K562 (cell line): ENCODE results near the gene G2E3. TPM values are rescaled to one million over a fixed set of nuclear protein-coding genes. Genes with fewer than 3 reads are reported as not detected.

Source experiments
- ATAC-seq: fragments of 200-7000 bp; cut with Tn5 transposase; 3 replicates; pipeline ENCODE4 v1.9.1; 2020; ENCODE audit warnings: moderate library complexity
- BruUV-seq: library from RNA; stranded (reverse); fragments of 400-500 nt; replicated peaks from 2 replicates; lab custom pipeline; 2021; lab: Mats Ljungman, UMichigan
- CTCF ChIA-PET: fragments of 300-600 bp; formaldehyde crosslinking; extraction: SDS; loops from one replicate; lab custom pipeline; 2021; ENCODE audit warnings: low intra/inter-chr PET ratio; lab: Yijun Ruan, JAX
- POLR2A ChIA-PET: fragments of 300-600, 350-650 bp; sonication (Branson Sonifier 250); formaldehyde crosslinking; extraction: SDS; loops from one replicate; lab custom pipeline; 2021; ENCODE audit warnings: antibody characterized with exemption, inconsistent platforms; lab: Yijun Ruan, JAX
- DNase-seq, 4 experiments: peaks; one replicate each; pipeline versions ENCODE4 v3.0.0 to v3.0.0-alpha.2; 2011 to 2018; ENCODE audit warnings: low spot score in 3 of 4, mixed read lengths in 3 of 4; ENCODE audit errors: extremely low read depth in 1 of 4
- FAIRE-seq: peaks from 2 replicates; lab custom pipeline; 2011; peaks lifted over from hg19 to GRCh38; lab: Jason Lieb, UNC
- H2AFZ ChIP-seq: 2 replicates; pipeline ENCODE4 v1.6.0; 2011; ENCODE audit warnings: low read depth, low read length, control low read depth, inconsistent platforms
- H3K27ac ChIP-seq: fragments of 200-600 bp; 3 replicates; pipeline ENCODE4 v1.8.0; 2011; ENCODE audit warnings: low read depth, mild to moderate bottlenecking, control low read depth, inconsistent platforms, low read length, moderate library complexity, mixed read lengths; ENCODE audit errors: extremely low read depth
- H3K27me3 ChIP-seq, 2 experiments: fragments of 300-600 bp in 1 of 2; 2 replicates in 1 of 2; 3 replicates in 1 of 2; pipeline versions ENCODE4 v1.6.0 to v1.8.0; 2011; ENCODE audit warnings: inconsistent platforms in 2 of 2, low read length in 2 of 2, mild to moderate bottlenecking in 1 of 2, mixed read lengths in 1 of 2, moderate library complexity in 1 of 2; ENCODE audit not compliant: control insufficient read depth in 2 of 2, insufficient read depth in 2 of 2
- H3K36me3 ChIP-seq: fragments of 300-600 bp; 3 replicates; pipeline ENCODE4 v1.8.0; 2011; ENCODE audit warnings: mild to moderate bottlenecking, low read length, inconsistent platforms; ENCODE audit not compliant: control insufficient read depth, insufficient read depth
- H3K4me1 ChIP-seq, 2 experiments: fragments of 200-600 bp in 1 of 2; replicated peaks in 1 of 2; 2 replicates in 1 of 2; 3 replicates in 1 of 2; pipeline versions ENCODE4 v1.5.1 to v1.8.0; 2011; ENCODE audit warnings: inconsistent platforms in 2 of 2, low read length in 2 of 2, mild to moderate bottlenecking in 1 of 2, mixed read lengths in 1 of 2, moderate library complexity in 1 of 2; ENCODE audit not compliant: control insufficient read depth in 2 of 2, insufficient read depth in 2 of 2
- H3K4me2 ChIP-seq: 2 replicates; pipeline ENCODE4 v1.6.1; 2011; ENCODE audit warnings: low read length, control low read depth, inconsistent platforms, mixed read lengths; ENCODE audit not compliant: insufficient read depth
- H3K4me3 ChIP-seq: fragments of 200-600 bp; sonication (generic), shearing (Covaris generic); 2 replicates; pipeline ENCODE4 v1.5.1; 2016; ENCODE audit warnings: control low read depth, inconsistent platforms
- H3K79me2 ChIP-seq: fragments of 200-600 bp; 3 replicates; pipeline ENCODE4 v1.8.0; 2011; ENCODE audit warnings: low read length, inconsistent platforms; ENCODE audit not compliant: control insufficient read depth, insufficient read depth
- H3K9ac ChIP-seq, 2 experiments: 2 replicates each; pipeline versions ENCODE4 v1.6.0 to v1.6.1; 2011; ENCODE audit warnings: low read depth in 2 of 2, low read length in 2 of 2, control low read depth in 1 of 2, inconsistent platforms in 1 of 2, mild to moderate bottlenecking in 1 of 2, mixed read lengths in 1 of 2; ENCODE audit not compliant: insufficient read depth in 1 of 2
- H3K9me1 ChIP-seq: one replicate; pipeline ENCODE4 v1.6.0; 2011; ENCODE audit warnings: inconsistent platforms, mild to moderate bottlenecking, low read length, moderate library complexity; ENCODE audit not compliant: control insufficient read depth, insufficient read depth
- H3K9me3 ChIP-seq: replicated peaks from 2 replicates; pipeline ENCODE4 v1.5.1; 2011; ENCODE audit warnings: low read depth, low read length, inconsistent platforms; ENCODE audit not compliant: control insufficient read depth, insufficient read depth
- H4K20me1 ChIP-seq: replicated peaks from 2 replicates; pipeline ENCODE4 v1.6.1; 2011; ENCODE audit warnings: low read length, inconsistent platforms, mixed read lengths; ENCODE audit not compliant: control insufficient read depth, insufficient read depth
- CBX5 ChIP-seq: IDR thresholded peaks from 2 replicates; pipeline ENCODE4 v1.6.1; 2014; ENCODE audit warnings: low read depth, borderline replicate concordance
- DACH1 ChIP-seq: fragments of 450-650 bp; IDR thresholded peaks from 2 replicates; pipeline ENCODE4 v1.6.1; 2018; ENCODE audit not compliant: partially characterized antibody
- EHMT2 ChIP-seq: fragments of 450-650 bp; IDR thresholded peaks from 2 replicates; pipeline ENCODE4 v1.6.1; 2018; ENCODE audit warnings: antibody characterized with exemption
- ETV5 ChIP-seq: sonication (generic); formaldehyde crosslinking; IDR thresholded peaks from 2 replicates; pipeline ENCODE4 v1.4.0; 2020; ENCODE audit warnings: low read depth, mild to moderate bottlenecking, missing genetic modification reagents
- JUND ChIP-seq, 2 experiments: IDR thresholded peaks; 2 replicates in 1 of 2; 3 replicates in 1 of 2; pipeline ENCODE4 v1.6.1; 2011; ENCODE audit warnings: borderline replicate concordance in 2 of 2, low read depth in 2 of 2, low read length in 2 of 2, improper control_type of control experiment in 1 of 2, missing biosample characterization in 1 of 2, missing genetic modification characterization in 1 of 2, missing genetic modification reagents in 1 of 2
- MED1 ChIP-seq: sonication (generic); formaldehyde crosslinking; IDR thresholded peaks from 2 replicates; pipeline ENCODE4 v1.8.1; 2023; ENCODE audit warnings: missing genetic modification reagents, borderline replicate concordance
- MEIS2 ChIP-seq: fragments of 450-650 bp; IDR thresholded peaks from 2 replicates; pipeline ENCODE4 v1.6.1; 2014; ENCODE audit warnings: mild to moderate bottlenecking; ENCODE audit not compliant: partially characterized antibody
- MIER1 ChIP-seq: fragments of 450-650 bp; IDR thresholded peaks from 2 replicates; pipeline ENCODE4 v1.6.1; 2016; ENCODE audit warnings: antibody characterized with exemption, mild to moderate bottlenecking, low read depth
- POLR3A ChIP-seq: IDR thresholded peaks from 2 replicates; pipeline ENCODE4 v1.6.1; 2011; ENCODE audit warnings: borderline replicate concordance, mild to moderate bottlenecking, moderate library complexity; ENCODE audit not compliant: insufficient read length, insufficient read depth; ENCODE audit errors: extremely low read depth
- SIN3B ChIP-seq: fragments of 450-650 bp; IDR thresholded peaks from 2 replicates; pipeline ENCODE4 v1.6.1; 2017; ENCODE audit warnings: low read depth, mild to moderate bottlenecking, moderate library complexity
- SMAD2 ChIP-seq: fragments of 150-350 bp; IDR thresholded peaks from 2 replicates; pipeline ENCODE4 v1.6.1; 2014; ENCODE audit warnings: low read depth, mild to moderate bottlenecking, low read length
- SNIP1 ChIP-seq: fragments of 450-650 bp; IDR thresholded peaks from 2 replicates; pipeline ENCODE4 v1.7.1; 2017; ENCODE audit warnings: low read depth, mild to moderate bottlenecking
- WHSC1 ChIP-seq: IDR thresholded peaks from one replicate; pipeline ENCODE4 v1.6.1; 2012; ENCODE audit warnings: low read length, control low read depth, inconsistent platforms
- ZNF140 ChIP-seq: fragments of 250-450 bp; sonication (Bioruptor Pico); IDR thresholded peaks from 2 replicates; pipeline ENCODE4 v1.8.0; 2021; ENCODE audit warnings: moderate library complexity, mild to moderate bottlenecking, inconsistent platforms
- ZNF146 ChIP-seq: IDR thresholded peaks from one replicate; pipeline ENCODE4 v1.6.1; 2018; ENCODE audit warnings: missing compliant biosample characterization; ENCODE audit not compliant: unreplicated experiment
- ZNF586 ChIP-seq: fragments of 450-650 bp; formaldehyde crosslinking; conservative IDR thresholded peaks from 2 replicates; pipeline ENCODE4 v1.4.0; 2020; ENCODE audit warnings: mild to moderate bottlenecking, moderate library complexity
- ZNF830 ChIP-seq: fragments of 250-450 bp; sonication (Bioruptor Pico); IDR thresholded peaks from 2 replicates; pipeline ENCODE4 v1.5.0; 2021; ENCODE audit warnings: mild to moderate bottlenecking
- WGBS: fragments of 100-300 bp; shearing (Covaris generic); methylation state at CpG from one replicate; pipeline ENCODE4 v1.1.6; 2016; ENCODE audit warnings: low coverage, mixed read lengths; ENCODE audit not compliant: insufficient coverage; ENCODE audit errors: missing lambda C conversion rate; 5-methylcytosine and 5-hydroxymethylcytosine counted together
- in situ Hi-C: fragments of 300-500 bp; cut with MboI; formaldehyde crosslinking; loops from 4 replicates; pipeline ENCODE4 v1.15.0; 2018; ENCODE audit warnings: inconsistent platforms, mixed read lengths
- intact Hi-C: fragments of 100-400 bp; cut with micrococcal nuclease; formaldehyde crosslinking; loops from 2 replicates; pipeline ENCODE4 v1.14.2; 2022
- polyA plus RNA-seq, 8 experiments: library from polyadenylated mRNA; depleted of rRNA in 4 of 8; stranded (reverse) in 5 of 8; unstranded in 3 of 8; fragments of >200 nt; fragmentation: Nextera tagmentation in 2 of 8; fragmentation: Illumina TruSeq in 1 of 8; extraction: Ambion mirVana in 2 of 8; extraction: Trizol in 1 of 8; gene quantifications; 2 replicates each; pipeline versions ENCODE4 v1.2.1 to v1.2.3, GENCODE V29; 2011 to 2014; ENCODE audit warnings: inconsistent platforms in 1 of 8, missing spikeins in 1 of 8
- total RNA-seq, 7 experiments: library from RNA; depleted of rRNA in 6 of 7; stranded (reverse); fragments of >200 nt in 6 of 7; fragmentation: Illumina TruSeq in 2 of 7; extraction: Trizol in 2 of 7; gene quantifications; 2 replicates each; pipeline versions ENCODE4 v1.2.1 to v1.2.3, GENCODE V29; 2011 to 2021; ENCODE audit warnings: low replicate concordance in 1 of 7
- TF ChIP-seq, protein P1 (sequence below), 2 experiments: fragments of 450-650 bp; IDR thresholded peaks; 2 replicates each; pipeline ENCODE4 v1.6.1; 2016
- TF ChIP-seq, protein P2 (sequence below), 2 experiments: IDR thresholded peaks; 2 replicates each; pipeline ENCODE4 v1.6.1; 2012; ENCODE audit warnings: improper control_type of control experiment in 2 of 2, low read depth in 2 of 2, low read length in 2 of 2, borderline replicate concordance in 1 of 2
- TF ChIP-seq, protein P3 (sequence below): fragments of 450-650 bp; formaldehyde crosslinking; IDR thresholded peaks from 2 replicates; pipeline ENCODE4 v1.4.0; 2020; ENCODE audit warnings: mild to moderate bottlenecking, mixed read lengths

The G2E3 gene
- total and polyA plus RNA-seq, 9 of the 15 experiments (the other 6 are each of a cell fraction or from before 2014, with no cell fraction given) = 9.8 to 53.5 (median 24.7) TPM

DNA sequence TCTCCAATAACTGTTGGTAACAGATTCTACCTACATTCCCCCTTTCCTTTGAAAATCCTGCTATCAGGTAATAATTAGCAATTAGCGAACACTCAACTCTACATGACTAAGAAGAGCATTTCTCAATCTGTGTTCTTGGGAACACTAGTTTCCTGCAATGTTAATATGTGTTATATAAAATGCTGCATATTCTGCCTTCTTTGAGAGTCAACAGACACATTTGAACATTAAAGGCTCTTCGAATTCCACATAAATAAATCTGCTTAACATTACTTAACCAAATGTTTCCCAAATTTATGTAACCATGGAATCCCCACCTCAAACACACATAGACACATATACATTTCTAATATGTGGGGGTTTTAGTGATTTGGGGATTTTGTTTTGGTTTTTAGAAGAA is 41.2 kb upstream of the G2E3 start:
- Histone ChIP-seq H3K9me1 (no peaks in the 10 kb centered on the region), H3K9ac (no peak overlapping the region), H4K20me1 (no peaks in the 10 kb centered on the region), H3K4me1 (no peaks in the 10 kb centered on the region), H3K36me3 (no peaks in the 10 kb centered on the region), H3K27ac (no peak overlapping the region), H3K4me3 (no peak overlapping the region), H3K79me2 (no peaks in the 10 kb centered on the region), H3K27me3 (no peaks in the 10 kb centered on the region), H2AFZ (no peak overlapping the region), H3K9me3 (no peaks in the 10 kb centered on the region), H3K4me2 (no peak overlapping the region)
- no TSS peak for BruUV-seq
- intact Hi-C loops (no loop called here), in situ Hi-C loops (no loop called here)
- ATAC-seq = no peak
- no peak for DNase-seq
- CTCF ChIA-PET = no interaction called here
- no peak for FAIRE-seq
- TF ChIP-seq, protein P1, sequence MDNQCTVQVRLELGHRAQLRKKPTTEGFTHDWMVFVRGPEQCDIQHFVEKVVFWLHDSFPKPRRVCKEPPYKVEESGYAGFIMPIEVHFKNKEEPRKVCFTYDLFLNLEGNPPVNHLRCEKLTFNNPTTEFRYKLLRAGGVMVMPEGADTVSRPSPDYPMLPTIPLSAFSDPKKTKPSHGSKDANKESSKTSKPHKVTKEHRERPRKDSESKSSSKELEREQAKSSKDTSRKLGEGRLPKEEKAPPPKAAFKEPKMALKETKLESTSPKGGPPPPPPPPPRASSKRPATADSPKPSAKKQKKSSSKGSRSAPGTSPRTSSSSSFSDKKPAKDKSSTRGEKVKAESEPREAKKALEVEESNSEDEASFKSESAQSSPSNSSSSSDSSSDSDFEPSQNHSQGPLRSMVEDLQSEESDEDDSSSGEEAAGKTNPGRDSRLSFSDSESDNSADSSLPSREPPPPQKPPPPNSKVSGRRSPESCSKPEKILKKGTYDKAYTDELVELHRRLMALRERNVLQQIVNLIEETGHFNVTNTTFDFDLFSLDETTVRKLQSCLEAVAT (IDR thresholded peaks at IDR 0.05) = no peak
- TF ChIP-seq CBX5 (no peak), ETV5 (CRISPR knock-in tag) (no peak), DACH1 (no peak), MEIS2 (no peak), MED1 (no peak), ZNF830 (CRISPR knock-in tag) (no peak), WHSC1 (no peak), SIN3B (no peak), ZNF586 (CRISPR knock-in tag) (no peak), SMAD2 (no peak), JUND (IDR thresholded peaks at IDR 0.05; ENCODE audit: borderline replicate concordance, low read depth, low read length) (no peak), JUND (tag; IDR thresholded peaks at IDR 0.05; ENCODE audit: borderline replicate concordance, low read depth, low read length) (no peak), EHMT2 (no peak), ZNF140 (CRISPR knock-in tag) (no peak), POLR3A (no peak), MIER1 (no peak), ZNF146 (CRISPR knock-in tag) (no peak), SNIP1 (no peak)
- TF ChIP-seq, protein P2, sequence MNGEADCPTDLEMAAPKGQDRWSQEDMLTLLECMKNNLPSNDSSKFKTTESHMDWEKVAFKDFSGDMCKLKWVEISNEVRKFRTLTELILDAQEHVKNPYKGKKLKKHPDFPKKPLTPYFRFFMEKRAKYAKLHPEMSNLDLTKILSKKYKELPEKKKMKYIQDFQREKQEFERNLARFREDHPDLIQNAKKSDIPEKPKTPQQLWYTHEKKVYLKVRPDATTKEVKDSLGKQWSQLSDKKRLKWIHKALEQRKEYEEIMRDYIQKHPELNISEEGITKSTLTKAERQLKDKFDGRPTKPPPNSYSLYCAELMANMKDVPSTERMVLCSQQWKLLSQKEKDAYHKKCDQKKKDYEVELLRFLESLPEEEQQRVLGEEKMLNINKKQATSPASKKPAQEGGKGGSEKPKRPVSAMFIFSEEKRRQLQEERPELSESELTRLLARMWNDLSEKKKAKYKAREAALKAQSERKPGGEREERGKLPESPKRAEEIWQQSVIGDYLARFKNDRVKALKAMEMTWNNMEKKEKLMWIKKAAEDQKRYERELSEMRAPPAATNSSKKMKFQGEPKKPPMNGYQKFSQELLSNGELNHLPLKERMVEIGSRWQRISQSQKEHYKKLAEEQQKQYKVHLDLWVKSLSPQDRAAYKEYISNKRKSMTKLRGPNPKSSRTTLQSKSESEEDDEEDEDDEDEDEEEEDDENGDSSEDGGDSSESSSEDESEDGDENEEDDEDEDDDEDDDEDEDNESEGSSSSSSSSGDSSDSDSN (IDR thresholded peaks at IDR 0.05; ENCODE audit: borderline replicate concordance in 1 of 2, low read depth in 2 of 2, low read length in 2 of 2) = no peak
- TF ChIP-seq, protein P3, sequence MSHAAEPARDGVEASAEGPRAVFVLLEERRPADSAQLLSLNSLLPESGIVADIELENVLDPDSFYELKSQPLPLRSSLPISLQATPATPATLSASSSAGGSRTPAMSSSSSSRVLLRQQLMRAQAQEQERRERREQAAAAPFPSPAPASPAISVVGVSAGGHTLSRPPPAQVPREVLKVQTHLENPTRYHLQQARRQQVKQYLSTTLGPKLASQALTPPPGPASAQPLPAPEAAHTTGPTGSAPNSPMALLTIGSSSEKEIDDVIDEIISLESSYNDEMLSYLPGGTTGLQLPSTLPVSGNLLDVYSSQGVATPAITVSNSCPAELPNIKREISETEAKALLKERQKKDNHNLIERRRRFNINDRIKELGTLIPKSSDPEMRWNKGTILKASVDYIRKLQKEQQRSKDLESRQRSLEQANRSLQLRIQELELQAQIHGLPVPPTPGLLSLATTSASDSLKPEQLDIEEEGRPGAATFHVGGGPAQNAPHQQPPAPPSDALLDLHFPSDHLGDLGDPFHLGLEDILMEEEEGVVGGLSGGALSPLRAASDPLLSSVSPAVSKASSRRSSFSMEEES (CRISPR knock-in tag) = no peak
- 11% methylated on average over 2 of the region's 2 CpGs for WGBS
- POLR2A ChIA-PET = no interaction called here
